Glomerular endothelial cell (primary cell): ENCODE results near the gene SEC16B. TPM values are rescaled to one million over a fixed set of nuclear protein-coding genes. Genes with fewer than 3 reads are reported as not detected.

ENCODE experiments used
- DNase-seq: peaks from one replicate; pipeline ENCODE4 v3.0.0-alpha.2; 2011; ENCODE audit warnings: low read depth, low spot score; ENCODE audit errors: extremely low read depth
- total RNA-seq: library from RNA; depleted of rRNA; stranded (reverse); fragments of >200 nt; gene quantifications from 2 replicates; pipeline ENCODE4 v1.2.3, GENCODE V29; 2015

SEC16B gene
- total RNA-seq, 1 donor from 2014 or later = 1.6 TPM

DNA sequence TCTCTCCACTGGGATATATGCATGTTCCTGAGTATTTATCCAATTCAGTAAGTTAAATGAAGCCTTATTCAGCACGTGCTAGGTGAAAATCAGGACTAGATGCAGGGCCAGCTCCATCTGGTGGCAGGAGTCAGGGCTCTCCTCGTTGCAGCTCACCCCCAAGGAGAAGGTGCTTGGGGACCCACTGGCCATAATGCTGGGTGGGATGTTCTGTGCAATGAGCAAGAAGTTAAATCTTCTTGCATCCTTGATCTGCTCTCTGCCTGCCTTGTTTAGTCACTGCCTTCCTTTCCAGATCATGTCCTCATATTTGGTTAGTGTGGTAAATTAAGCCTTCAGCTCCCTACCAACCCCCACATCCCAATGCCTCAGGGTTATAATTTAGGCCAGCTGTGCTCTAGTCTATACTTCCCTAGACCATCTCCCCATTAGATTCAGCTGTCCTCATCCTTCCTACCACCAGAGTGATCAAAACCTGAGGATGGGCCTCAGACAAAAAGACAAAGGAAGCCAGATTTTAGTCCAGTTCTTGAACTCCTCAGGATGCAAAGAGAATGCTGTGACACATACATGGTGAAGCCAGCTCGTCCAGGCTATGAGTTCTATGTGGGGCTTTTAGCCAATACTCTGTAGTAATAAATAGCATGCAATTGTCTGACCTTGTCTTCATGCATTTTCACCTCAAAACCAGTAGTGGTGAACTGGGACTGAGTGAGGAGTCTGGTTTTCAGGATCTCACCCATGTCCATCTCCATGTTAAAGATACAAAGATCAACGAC, 55.9 kb downstream of the SEC16B start:
- no peak for DNase-seq

DNA sequence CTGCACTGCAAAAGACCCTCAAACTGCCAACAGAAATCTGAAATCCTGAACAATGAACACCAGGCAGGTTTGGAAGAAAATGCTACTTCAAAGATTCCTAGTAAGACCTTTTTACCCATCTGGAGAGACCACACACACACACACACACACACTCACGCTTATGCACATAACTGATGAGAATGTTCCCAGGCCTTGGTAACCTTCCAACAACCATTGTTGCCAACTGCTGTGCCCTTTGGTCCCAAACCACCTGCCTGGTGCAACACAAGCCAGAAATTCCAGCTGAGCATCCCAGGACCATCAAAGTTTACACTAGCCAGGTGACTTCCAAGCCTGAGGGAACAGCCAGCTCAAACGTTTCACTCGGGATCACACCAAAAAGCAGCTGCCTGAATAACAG, 56.9 kb downstream of the SEC16B start:
- DNase-seq = no peak

DNA sequence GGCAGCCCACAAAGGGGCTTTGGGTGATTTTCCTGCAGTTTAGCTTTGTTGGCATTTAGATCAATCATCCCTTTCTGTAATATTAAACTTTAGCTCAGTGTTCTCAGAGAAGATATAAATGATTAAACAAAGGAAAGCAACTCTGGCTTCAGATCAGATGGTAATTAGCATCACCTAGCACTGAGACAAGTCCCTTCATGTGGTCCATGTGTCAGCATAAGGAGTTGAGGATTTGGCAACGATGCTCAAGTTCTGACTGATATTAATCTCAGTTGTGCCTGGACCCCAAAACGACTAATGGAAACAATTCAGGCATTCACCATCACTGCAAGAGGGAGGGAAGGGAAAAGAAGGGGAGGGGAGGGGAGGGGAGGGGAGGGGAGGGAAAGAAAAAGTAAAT, 60.4 kb downstream of the SEC16B start:
- no peak for DNase-seq

- no peak for DNase-seq
Measured at GRCh38 chr1:177907000-177907399, 62.9 kb downstream of the SEC16B start.

DNA sequence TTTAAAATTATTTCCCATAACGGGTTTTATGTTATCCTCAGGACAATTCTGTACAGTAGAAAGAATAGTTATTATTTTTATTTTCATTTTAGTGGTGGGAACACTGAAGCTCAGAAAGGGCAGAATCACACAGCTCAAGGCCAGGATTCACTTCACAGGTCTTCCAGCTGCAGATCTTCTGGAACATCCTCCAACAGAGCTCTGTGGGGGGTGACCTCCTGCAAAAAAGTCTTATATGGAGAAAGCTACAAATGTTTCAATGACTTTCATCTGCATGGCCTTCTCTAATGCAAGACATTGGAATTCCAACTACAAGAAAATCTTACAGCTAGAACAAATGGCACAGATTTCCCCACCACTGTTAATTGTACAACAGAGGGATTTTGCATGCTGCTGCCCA, 64.2 kb downstream of the SEC16B start:
- no peak for DNase-seq

DNA sequence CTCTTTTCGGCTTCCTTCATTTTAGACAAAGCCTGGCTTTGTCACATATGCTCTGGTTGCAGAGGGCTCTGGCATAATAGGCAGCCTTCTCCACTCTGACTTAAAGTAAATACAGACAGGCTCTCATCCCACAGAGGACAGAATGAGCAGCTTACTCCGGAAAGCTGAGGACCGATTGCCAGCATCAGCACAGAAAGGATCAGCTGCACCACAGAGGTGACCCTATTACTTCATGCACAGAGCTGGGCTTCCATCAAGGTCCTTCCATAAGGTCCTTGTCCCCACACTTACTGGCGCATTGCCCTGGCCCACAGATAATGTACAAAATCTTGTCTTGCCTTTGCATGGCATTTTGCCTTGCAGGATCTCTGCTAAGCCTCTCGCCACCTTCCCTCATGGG, 67.6 kb downstream of the SEC16B start:
- no peak for DNase-seq

DNA sequence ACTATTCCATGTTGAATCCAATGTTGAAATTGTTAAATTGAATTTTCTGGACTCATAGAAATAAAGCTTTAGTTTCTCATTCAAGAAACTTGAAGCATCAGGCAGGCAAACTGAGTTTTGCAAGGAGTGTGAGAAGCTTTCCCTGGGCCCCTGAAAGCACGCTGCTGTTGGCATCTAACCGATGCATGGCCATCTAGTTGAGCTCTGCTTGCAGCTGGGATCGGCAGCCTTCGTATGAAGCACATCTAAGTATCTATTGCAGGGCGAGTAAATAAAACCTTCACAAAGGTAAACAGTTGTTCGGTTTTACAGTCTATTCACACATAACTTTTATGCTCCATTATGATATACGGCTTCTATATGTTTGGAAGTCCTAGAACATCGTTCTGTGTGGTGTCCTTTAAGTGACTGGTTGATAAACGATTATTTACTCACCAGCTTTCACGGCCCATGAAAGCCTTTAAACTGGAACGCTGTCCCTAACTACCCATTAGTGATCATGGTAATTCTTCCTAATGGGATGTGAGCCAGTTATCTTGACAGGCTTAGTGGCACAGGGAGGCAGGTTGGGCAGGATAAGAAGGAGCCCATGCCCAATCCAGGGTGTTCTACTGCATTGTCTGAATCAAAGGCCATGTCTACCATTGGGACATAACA, 71.7 kb downstream of the SEC16B start:
- DNase-seq = no peak

DNA sequence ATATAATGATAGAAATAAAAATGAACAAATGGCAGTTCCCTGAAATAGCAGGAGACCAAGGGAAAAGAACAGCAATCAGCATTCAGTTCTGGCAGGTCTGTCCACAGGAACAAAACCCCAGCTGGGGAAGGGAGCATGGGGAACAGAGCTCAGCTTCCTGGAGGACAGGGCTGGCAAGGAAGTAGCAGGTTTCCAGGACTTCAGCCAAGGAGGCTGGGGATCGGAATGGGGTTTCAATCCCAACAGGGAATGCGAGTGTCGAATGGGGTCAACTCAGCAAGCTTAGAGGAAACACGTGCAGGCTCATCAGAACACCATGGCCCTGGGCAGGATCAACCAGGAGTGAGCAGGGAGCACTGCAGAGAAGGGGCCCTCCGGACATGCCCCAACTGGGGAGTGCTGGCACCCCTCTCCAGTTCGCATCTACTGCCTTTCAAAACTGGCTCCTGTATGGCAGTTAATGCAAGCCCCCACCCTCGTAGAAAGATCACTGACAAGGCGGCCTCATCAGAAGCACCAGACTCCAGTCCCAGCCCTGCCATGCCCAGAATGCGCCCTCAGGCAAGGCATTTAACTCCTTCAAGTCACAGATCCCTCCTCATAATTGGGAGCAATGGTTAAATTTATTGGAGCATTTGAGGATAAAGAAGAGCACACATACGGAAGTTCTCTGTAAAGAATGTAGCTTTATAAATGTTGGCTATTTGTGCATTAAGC, 72.4 kb downstream of the SEC16B start:
- no peak for DNase-seq

Other genes starting within 250 kb of the SEC16B start
- gene RASAL2, start 124.0 kb upstream of the SEC16B start, total RNA-seq = 30.2 and 35.9 TPM in 2 replicates